Measurements from ENCODE around the gene DNAI1.

Gene DNAI1

GRCh38 chr9:34541540-34541939 lies 82.9 kb downstream of the DNAI1 start:
- DNase-seq (ENCODE audit: low read depth in 2 of 2), result no peak

- no peak for DNase-seq (ENCODE audit: low read depth in 2 of 2)
Measured at GRCh38 chr9:34544035-34544434, 85.4 kb downstream of the DNAI1 start.

- no peak for DNase-seq (ENCODE audit: low read depth in 2 of 2)
Measured at GRCh38 chr9:34545497-34545896, 86.9 kb downstream of the DNAI1 start.

- no peak for DNase-seq (ENCODE audit: low read depth in 2 of 2)
Measured at GRCh38 chr9:34546102-34546833, 87.7 kb downstream of the DNAI1 start.

GRCh38 chr9:34546834-34547827 lies 88.5 kb downstream of the DNAI1 start:
- DNase-seq (ENCODE audit: low read depth in 2 of 2), result peak; percentile 35 to 54

GRCh38 chr9:34547960-34548611 lies 89.5 kb downstream of the DNAI1 start:
- peak in 1 of 2 donors; percentile 34 for DNase-seq (ENCODE audit: low read depth in 2 of 2)

GRCh38 chr9:34549407-34549732 lies 90.8 kb downstream of the DNAI1 start:
- no peak for DNase-seq (ENCODE audit: low read depth in 2 of 2)

- DNase-seq (ENCODE audit: low read depth in 2 of 2), result no peak
Measured at GRCh38 chr9:34550016-34550680, 91.5 kb downstream of the DNAI1 start.

GRCh38 chr9:34550681-34551270 lies 92.2 kb downstream of the DNAI1 start:
- DNase-seq (ENCODE audit: low read depth in 2 of 2), result no peak

- DNase-seq (ENCODE audit: low read depth in 2 of 2), result no peak
Measured at GRCh38 chr9:34551751-34552605, 93.4 kb downstream of the DNAI1 start.

GRCh38 chr9:34552606-34552981 lies 94.0 kb downstream of the DNAI1 start:
- DNase-seq (ENCODE audit: low read depth in 2 of 2), result no peak

GRCh38 chr9:34552986-34553385 lies 94.4 kb downstream of the DNAI1 start:
- no peak for DNase-seq (ENCODE audit: low read depth in 2 of 2)

GRCh38 chr9:34553511-34554021 lies 95.0 kb downstream of the DNAI1 start:
- no peak for DNase-seq (ENCODE audit: low read depth in 2 of 2)

GRCh38 chr9:34554211-34555001 lies 95.8 kb downstream of the DNAI1 start:
- no peak for DNase-seq (ENCODE audit: low read depth in 2 of 2)

GRCh38 chr9:34555002-34555348 lies 96.4 kb downstream of the DNAI1 start:
- no peak for DNase-seq (ENCODE audit: low read depth in 2 of 2)

- no peak for DNase-seq (ENCODE audit: low read depth in 2 of 2)
Measured at GRCh38 chr9:34555500-34555899, 96.9 kb downstream of the DNAI1 start.

GRCh38 chr9:34555936-34556525 lies 97.4 kb downstream of the DNAI1 start:
- DNase-seq (ENCODE audit: low read depth in 2 of 2), result no peak

GRCh38 chr9:34556949-34557348 lies 98.3 kb downstream of the DNAI1 start:
- no peak for DNase-seq (ENCODE audit: low read depth in 2 of 2)

Data from activated CD4-positive, alpha-beta T cell treated with anti-CD3 and anti-CD28 coated beads for 24 hours (primary cell).